Islet of Langerhans (tissue), 1 donor: Measurements from ENCODE around the gene WWTR1.

Source experiments
- FAIRE-seq: peaks from one replicate; lab custom pipeline; 2011; peaks lifted over from hg19 to GRCh38; lab: Jason Lieb, UNC

The WWTR1 gene

GRCh38 chr3:149654188-149654601, 3.6 kb downstream of the WWTR1 start:
- no peak for FAIRE-seq

- no peak for FAIRE-seq
These were observed 4.3 kb downstream of the WWTR1 start for GRCh38 chr3:149653564-149653963.

GRCh38 chr3:149653136-149653535, 4.7 kb downstream of the WWTR1 start:
- FAIRE-seq, result no peak

GRCh38 chr3:149650828-149651227, 7.0 kb downstream of the WWTR1 start:
- FAIRE-seq, result no peak

- FAIRE-seq, result no peak
These were observed 9.3 kb downstream of the WWTR1 start for GRCh38 chr3:149648525-149648924.

GRCh38 chr3:149647812-149648211, 10.0 kb downstream of the WWTR1 start:
- FAIRE-seq, result no peak

GRCh38 chr3:149647285-149647684, 10.5 kb downstream of the WWTR1 start:
- no peak for FAIRE-seq

- no peak for FAIRE-seq
These were observed 11.6 kb downstream of the WWTR1 start for GRCh38 chr3:149646181-149646766.

GRCh38 chr3:149643963-149644362, 13.9 kb downstream of the WWTR1 start:
- no peak for FAIRE-seq

- FAIRE-seq, result no peak
These were observed 14.4 kb downstream of the WWTR1 start for GRCh38 chr3:149643482-149643798.

- no peak for FAIRE-seq
These were observed 16.7 kb downstream of the WWTR1 start for GRCh38 chr3:149640976-149641728.

GRCh38 chr3:149639093-149639486, 18.7 kb downstream of the WWTR1 start:
- FAIRE-seq, result no peak

- FAIRE-seq, result no peak
These were observed 19.4 kb downstream of the WWTR1 start for GRCh38 chr3:149638228-149639092.

- no peak for FAIRE-seq
These were observed 22.4 kb downstream of the WWTR1 start for GRCh38 chr3:149635396-149635795.

- FAIRE-seq, result no peak
These were observed 23.3 kb downstream of the WWTR1 start for GRCh38 chr3:149634573-149634972.

GRCh38 chr3:149634072-149634471, 23.8 kb downstream of the WWTR1 start:
- FAIRE-seq, result no peak

- no peak for FAIRE-seq
These were observed 25.6 kb downstream of the WWTR1 start for GRCh38 chr3:149632225-149632624.

- FAIRE-seq, result no peak
These were observed 27.0 kb downstream of the WWTR1 start for GRCh38 chr3:149630806-149631205.

- no peak for FAIRE-seq
These were observed 28.7 kb downstream of the WWTR1 start for GRCh38 chr3:149628957-149629670.

GRCh38 chr3:149626671-149627070, 31.2 kb downstream of the WWTR1 start:
- FAIRE-seq, result no peak

GRCh38 chr3:149625795-149626194, 32.0 kb downstream of the WWTR1 start:
- no peak for FAIRE-seq

- no peak for FAIRE-seq
These were observed 34.0 kb downstream of the WWTR1 start for GRCh38 chr3:149623824-149624223.
